IMR-90 (cell line): ENCODE data around the gene GNL2. TPM values are rescaled to one million over a fixed set of nuclear protein-coding genes. Genes with fewer than 3 reads are reported as not detected.
A peak's percentile ranks its signal among the peaks of the same experiment; 100 is the strongest.

Source experiments
- ATAC-seq: fragments of 200-7000 bp; cut with Tn5 transposase; 2 replicates; pipeline ENCODE4 v1.9.1; 2020; ENCODE audit warnings: low read depth, mild to moderate bottlenecking, moderate library complexity
- BruUV-seq: library from RNA; stranded (reverse); fragments of 400-500 nt; replicated peaks from 2 replicates; lab custom pipeline; 2021; lab: Mats Ljungman, UMichigan
- CTCF ChIA-PET: fragments of 300-600 bp; formaldehyde crosslinking; extraction: SDS; loops from one replicate; lab custom pipeline; 2021; ENCODE audit warnings: antibody characterized with exemption; lab: Yijun Ruan, JAX
- POLR2A ChIA-PET: fragments of 300-600 bp; sonication (Branson Sonifier 250); formaldehyde crosslinking; loops from one replicate; lab custom pipeline; 2022; ENCODE audit warnings: antibody characterized with exemption; ENCODE audit not compliant: unreplicated experiment; lab: Charles Lee
- DNase-seq: peaks from one replicate; pipeline ENCODE4 v3.0.0; 2013
- H2AFZ ChIP-seq: replicated peaks from 2 replicates; pipeline ENCODE3; 2013; ENCODE audit warnings: low read length, mild to moderate bottlenecking; ENCODE audit not compliant: poor library complexity
- H2AK5ac ChIP-seq: 2 replicates; pipeline ENCODE4 v1.6.1; 2013; ENCODE audit warnings: low read depth, low read length, inconsistent platforms
- H2AK9ac ChIP-seq: replicated peaks from 2 replicates; pipeline ENCODE3; 2013; ENCODE audit warnings: mild to moderate bottlenecking, low read depth, low read length, moderate library complexity; ENCODE audit not compliant: poor library complexity
- H2BK120ac ChIP-seq: 2 replicates; pipeline ENCODE4 v1.6.1; 2013; ENCODE audit warnings: low read depth, low read length, inconsistent platforms
- H2BK15ac ChIP-seq: 3 replicates; pipeline ENCODE4 v1.6.1; 2013; ENCODE audit warnings: low read depth, low read length, inconsistent platforms
- H2BK20ac ChIP-seq: 2 replicates; pipeline ENCODE4 v1.6.1; 2013; ENCODE audit warnings: low read depth, mild to moderate bottlenecking, inconsistent platforms, low read length, moderate library complexity
- H2BK5ac ChIP-seq: 2 replicates; pipeline ENCODE4 v1.6.1; 2013; ENCODE audit warnings: mild to moderate bottlenecking, low read depth, low read length, inconsistent platforms; ENCODE audit not compliant: poor library complexity, severe bottlenecking
- H3K14ac ChIP-seq: replicated peaks from 2 replicates; pipeline ENCODE4 v1.6.1; 2013; ENCODE audit warnings: low read depth, low read length, inconsistent platforms
- H3K18ac ChIP-seq: 2 replicates; pipeline ENCODE4 v1.6.1; 2013; ENCODE audit warnings: low read depth, low read length, control low read depth
- H3K23ac ChIP-seq: 2 replicates; pipeline ENCODE4 v1.6.1; 2013; ENCODE audit warnings: low read depth, low read length, inconsistent platforms
- H3K27ac ChIP-seq: 2 replicates; pipeline ENCODE4 v1.5.1; 2013; ENCODE audit warnings: mild to moderate bottlenecking, control low read depth, low read length; ENCODE audit not compliant: insufficient read depth
- H3K27me3 ChIP-seq: 2 replicates; pipeline ENCODE4 v1.6.1; 2013; ENCODE audit warnings: low read length; ENCODE audit not compliant: control insufficient read depth, insufficient read depth
- H3K36me3 ChIP-seq: 2 replicates; pipeline ENCODE4 v1.6.1; 2013; ENCODE audit warnings: low read length, mixed read lengths; ENCODE audit not compliant: control insufficient read depth, insufficient read depth
- H3K4ac ChIP-seq: 2 replicates; pipeline ENCODE4 v1.6.1; 2013; ENCODE audit warnings: low read depth, low read length, inconsistent platforms
- H3K4me1 ChIP-seq: 2 replicates; pipeline ENCODE4 v1.6.1; 2013; ENCODE audit warnings: low read length, mixed read lengths; ENCODE audit not compliant: control insufficient read depth, insufficient read depth
- H3K4me2 ChIP-seq: 2 replicates; pipeline ENCODE4 v1.6.1; 2013; ENCODE audit warnings: low read depth, mild to moderate bottlenecking, control low read depth, low read length, moderate library complexity
- H3K4me3 ChIP-seq: 2 replicates; pipeline ENCODE4 v1.5.1; 2013; ENCODE audit warnings: low read depth, mild to moderate bottlenecking, control low read depth, low read length, moderate library complexity; ENCODE audit not compliant: insufficient read depth
- H3K56ac ChIP-seq: 2 replicates; pipeline ENCODE4 v1.6.1; 2013; ENCODE audit warnings: low read length, inconsistent platforms; ENCODE audit not compliant: insufficient read depth; ENCODE audit errors: extremely low read depth
- H3K79me1 ChIP-seq, 2 experiments: 2 replicates each; pipeline ENCODE4 v1.6.1; 2013; ENCODE audit warnings: low read length in 2 of 2, inconsistent platforms in 1 of 2, low read depth in 1 of 2
- H3K9ac ChIP-seq: 2 replicates; pipeline ENCODE4 v1.6.1; 2013; ENCODE audit warnings: low read depth, low read length, control low read depth
- H3K9me1 ChIP-seq: 2 replicates; pipeline ENCODE4 v1.6.1; 2013; ENCODE audit warnings: low read length, inconsistent platforms; ENCODE audit not compliant: insufficient read depth
- H3K9me3 ChIP-seq: 2 replicates; pipeline ENCODE4 v1.6.1; 2013; ENCODE audit warnings: low read length; ENCODE audit not compliant: control insufficient read depth, insufficient read depth
- H4K20me1 ChIP-seq: 2 replicates; pipeline ENCODE4 v1.6.1; 2013; ENCODE audit warnings: low read length, inconsistent platforms; ENCODE audit not compliant: insufficient read depth
- H4K5ac ChIP-seq: 2 replicates; pipeline ENCODE4 v1.6.1; 2013; ENCODE audit warnings: mild to moderate bottlenecking, low read depth, low read length, control low read depth
- H4K8ac ChIP-seq, 2 experiments: 2 replicates each; pipeline ENCODE4 v1.6.1; 2013; ENCODE audit warnings: low read depth in 2 of 2, low read length in 2 of 2, control low read depth in 1 of 2, inconsistent platforms in 1 of 2
- H4K91ac ChIP-seq: 2 replicates; pipeline ENCODE4 v1.6.1; 2013; ENCODE audit warnings: low read depth, low read length, inconsistent platforms; ENCODE audit not compliant: insufficient read depth
- CEBPB ChIP-seq: IDR thresholded peaks from 2 replicates; pipeline ENCODE4 v1.6.1; 2012; ENCODE audit warnings: low read depth, low read length, improper control_type of control experiment
- CHD1 ChIP-seq: IDR thresholded peaks from 2 replicates; pipeline ENCODE4 v1.6.1; 2012; ENCODE audit warnings: low read depth, low read length, improper control_type of control experiment
- FOS ChIP-seq: fragments of 150-350 bp; IDR thresholded peaks from 2 replicates; pipeline ENCODE4 v1.6.1; 2016; ENCODE audit warnings: low read depth, low read length
- MAFK ChIP-seq: IDR thresholded peaks from 2 replicates; pipeline ENCODE4 v1.6.1; 2012; ENCODE audit warnings: low read depth, low read length, improper control_type of control experiment
- MAZ ChIP-seq: IDR thresholded peaks from 2 replicates; pipeline ENCODE4 v1.6.1; 2012; ENCODE audit warnings: low read depth, mild to moderate bottlenecking, low read length, improper control_type of control experiment, moderate library complexity, borderline replicate concordance
- MXI1 ChIP-seq: IDR thresholded peaks from 2 replicates; pipeline ENCODE4 v1.6.1; 2012; ENCODE audit warnings: low read depth, mild to moderate bottlenecking, low read length, moderate library complexity, borderline replicate concordance
- POLR2A ChIP-seq: IDR thresholded peaks from 2 replicates; pipeline ENCODE4 v1.6.1; 2012; ENCODE audit warnings: mild to moderate bottlenecking, low read depth, low read length
- RAD21 ChIP-seq: IDR thresholded peaks from 2 replicates; pipeline ENCODE4 v1.6.1; 2012; ENCODE audit warnings: low read length, improper control_type of control experiment
- RCOR1 ChIP-seq: IDR thresholded peaks from 2 replicates; pipeline ENCODE4 v1.6.1; 2012; ENCODE audit warnings: mild to moderate bottlenecking, low read length, improper control_type of control experiment; ENCODE audit not compliant: insufficient replicate concordance
- RFX5 ChIP-seq: IDR thresholded peaks from 2 replicates; pipeline ENCODE4 v1.8.0; 2012; ENCODE audit warnings: low read depth, mild to moderate bottlenecking, low read length, moderate library complexity
- WGBS, 2 experiments: methylation state at CpG; one replicate each; pipeline versions ENCODE4 v1.1.5 to v1.1.7; 2013; ENCODE audit warnings: missing lambda C conversion rate in 2 of 2; ENCODE audit not compliant: insufficient read length in 1 of 2; ENCODE audit errors: extremely low coverage in 2 of 2; 5-methylcytosine and 5-hydroxymethylcytosine counted together
- dilution Hi-C: fragments of 300-500 bp; cut with HindIII; formaldehyde crosslinking; loops from one replicate; pipeline ENCODE4 v1.14.3; 2018; ENCODE audit warnings: low sequenced_read_pairs; ENCODE audit not compliant: unreplicated experiment
- in situ Hi-C: fragments of 300-500 bp; cut with MboI; formaldehyde crosslinking; loops from 3 replicates; pipeline ENCODE4 v1.14.3; 2019; ENCODE audit warnings: low sequenced_read_pairs, inconsistent platforms, mixed read lengths
- intact Hi-C: fragments of 100-400 bp; cut with micrococcal nuclease; formaldehyde crosslinking; loops from 2 replicates; pipeline ENCODE4 v1.10.0; 2022
- polyA plus RNA-seq, 3 experiments: library from polyadenylated mRNA; depleted of rRNA; stranded (reverse); fragments of >200 nt; gene quantifications; 2 replicates each; pipeline ENCODE4 v1.2.3, GENCODE V29; 2012; ENCODE audit warnings: low replicate concordance in 1 of 3
- total RNA-seq: library from RNA; depleted of rRNA; stranded (reverse); fragments of >200 nt; gene quantifications from 2 replicates; pipeline ENCODE4 v1.2.3, GENCODE V29; 2012
- TF ChIP-seq, protein P1 (sequence below): fragments of 150-350 bp; IDR thresholded peaks from 2 replicates; pipeline ENCODE4 v1.6.1; 2017; ENCODE audit warnings: mild to moderate bottlenecking, antibody characterized with exemption, low read length, low read depth
- TF ChIP-seq, protein P2 (sequence below): conservative IDR thresholded peaks from 2 replicates; pipeline ENCODE4 v1.5.1; 2012; ENCODE audit warnings: mild to moderate bottlenecking, low read depth, low read length, improper control_type of control experiment

The GNL2 gene
- total and polyA plus RNA-seq, 2 of the 4 experiments (the other 2 are of a cell fraction): 42.9 to 77.4 TPM

DNA sequence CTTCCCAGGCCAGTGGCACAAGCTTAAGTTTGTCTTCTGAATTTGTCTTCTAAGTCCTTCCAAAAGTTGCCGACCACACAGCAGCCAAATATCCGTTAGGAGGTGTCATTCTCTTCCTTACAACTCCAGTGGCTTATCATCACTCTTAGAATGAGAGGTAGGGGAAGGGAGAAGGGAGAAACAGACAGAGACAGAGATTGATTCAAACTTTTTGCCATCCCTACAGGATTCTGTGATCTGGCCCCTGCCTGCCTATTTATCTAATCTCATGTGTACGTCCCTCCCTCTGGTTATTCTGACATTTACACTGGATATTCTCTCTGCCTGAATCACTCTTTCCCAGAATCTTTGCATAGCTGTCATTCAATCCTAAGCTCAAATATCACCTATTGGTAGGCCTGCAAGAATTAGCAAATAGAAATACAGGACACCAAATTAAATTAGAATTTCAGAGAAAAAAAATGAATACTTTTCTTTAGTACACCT is 488 bp upstream of the GNL2 start:
- no peak overlapping the region for H3K4ac ChIP-seq
- TF ChIP-seq FOS (no peak), POLR2A (no peak), CHD1 (no peak), CEBPB (no peak), MAFK (no peak), RAD21 (no peak), RFX5 (no peak), MXI1 (no peak), RCOR1 (no peak), MAZ (no peak)
- TF ChIP-seq, protein P1, sequence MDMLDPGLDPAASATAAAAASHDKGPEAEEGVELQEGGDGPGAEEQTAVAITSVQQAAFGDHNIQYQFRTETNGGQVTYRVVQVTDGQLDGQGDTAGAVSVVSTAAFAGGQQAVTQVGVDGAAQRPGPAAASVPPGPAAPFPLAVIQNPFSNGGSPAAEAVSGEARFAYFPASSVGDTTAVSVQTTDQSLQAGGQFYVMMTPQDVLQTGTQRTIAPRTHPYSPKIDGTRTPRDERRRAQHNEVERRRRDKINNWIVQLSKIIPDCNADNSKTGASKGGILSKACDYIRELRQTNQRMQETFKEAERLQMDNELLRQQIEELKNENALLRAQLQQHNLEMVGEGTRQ: no peak
- TF ChIP-seq, protein P2, sequence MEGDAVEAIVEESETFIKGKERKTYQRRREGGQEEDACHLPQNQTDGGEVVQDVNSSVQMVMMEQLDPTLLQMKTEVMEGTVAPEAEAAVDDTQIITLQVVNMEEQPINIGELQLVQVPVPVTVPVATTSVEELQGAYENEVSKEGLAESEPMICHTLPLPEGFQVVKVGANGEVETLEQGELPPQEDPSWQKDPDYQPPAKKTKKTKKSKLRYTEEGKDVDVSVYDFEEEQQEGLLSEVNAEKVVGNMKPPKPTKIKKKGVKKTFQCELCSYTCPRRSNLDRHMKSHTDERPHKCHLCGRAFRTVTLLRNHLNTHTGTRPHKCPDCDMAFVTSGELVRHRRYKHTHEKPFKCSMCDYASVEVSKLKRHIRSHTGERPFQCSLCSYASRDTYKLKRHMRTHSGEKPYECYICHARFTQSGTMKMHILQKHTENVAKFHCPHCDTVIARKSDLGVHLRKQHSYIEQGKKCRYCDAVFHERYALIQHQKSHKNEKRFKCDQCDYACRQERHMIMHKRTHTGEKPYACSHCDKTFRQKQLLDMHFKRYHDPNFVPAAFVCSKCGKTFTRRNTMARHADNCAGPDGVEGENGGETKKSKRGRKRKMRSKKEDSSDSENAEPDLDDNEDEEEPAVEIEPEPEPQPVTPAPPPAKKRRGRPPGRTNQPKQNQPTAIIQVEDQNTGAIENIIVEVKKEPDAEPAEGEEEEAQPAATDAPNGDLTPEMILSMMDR: no peak
- no peaks in the 10 kb centered on the region for H3K9me3 ChIP-seq
- H3K56ac ChIP-seq: no peak overlapping the region
- no peaks in the 10 kb centered on the region for H3K9me1 ChIP-seq
- peak overlapping the region; percentile 94 for H3K4me2 ChIP-seq
- no peak overlapping the region for H3K18ac ChIP-seq
- intact Hi-C loops: no loop called here
- H2BK5ac ChIP-seq: no peak overlapping the region
- H2AFZ ChIP-seq: peak overlapping the region; percentile 97
- no peak overlapping the region for H2BK120ac ChIP-seq
- H3K4me1 ChIP-seq: peaks cover 3% of the 10 kb centered on the region; the same call in 1 of the 2 replicates
- peak overlapping the region; percentile 24 to 55; a peak in 2 of 4 replicates for H4K8ac ChIP-seq
- no peak overlapping the region for H2AK5ac ChIP-seq
- H3K27ac ChIP-seq: no peak overlapping the region
- CTCF ChIA-PET: interaction anchor here (1.0 kb wide), 2 partner anchors 10 to 86 kb away, joined by 5 read pairs; no protein-coding TSS in a partner anchor
- peaks cover 3 to 28% of the 10 kb centered on the region in 2 experiments; a peak in 3 of 4 replicates for H3K79me1 ChIP-seq
- no peak overlapping the region for H2BK20ac ChIP-seq
- H2AK9ac ChIP-seq: no peak overlapping the region
- peaks cover 4% of the 10 kb centered on the region for H3K36me3 ChIP-seq
- dilution Hi-C loops: no loop called here
- H3K9ac ChIP-seq: peak overlapping the region; percentile 39; the same call in 1 of the 2 replicates
- H3K4me3 ChIP-seq: peak overlapping the region; percentile 80
- DNase-seq (no peak), ATAC-seq (peak; percentile 24)
- peak overlapping the region; percentile 30; the same call in 1 of the 2 replicates for H3K23ac ChIP-seq
- POLR2A ChIA-PET: no interaction called here
- WGBS, 2 experiments: 33% methylated on average over 1 of the region's 3 CpGs; no CpG with 5 or more reads in 1 of the 2 experiments
- H4K20me1 ChIP-seq: peaks cover 7% of the 10 kb centered on the region; the same call in 1 of the 2 replicates
- BruUV-seq: no TSS peak
- no peak overlapping the region for H4K5ac ChIP-seq
- H3K14ac ChIP-seq: no peak overlapping the region
- no peak overlapping the region for H4K91ac ChIP-seq
- in situ Hi-C loops: loop anchor here (25.0 kb wide), 1 partner anchor 416 kb away; the partner anchor contains the start of genes FHL3 and UTP11
- H3K27me3 ChIP-seq: peaks cover 7% of the 10 kb centered on the region
- no peak overlapping the region for H2BK15ac ChIP-seq
